SU-DHL-6 (cell line): ENCODE results near the gene NEIL3.
A peak's percentile ranks its signal among the peaks of the same experiment; 100 is the strongest.

ENCODE experiments used
- H2AFZ ChIP-seq: fragments of 200-600 bp; sonication (generic); 2 replicates; pipeline ENCODE4 v1.6.1; 2014; ENCODE audit warnings: low read depth, mild to moderate bottlenecking, moderate library complexity, mixed read lengths, antibody characterized with exemption, low read length; ENCODE audit not compliant: severe bottlenecking
- H3F3A ChIP-seq: fragments of 200-600 bp; shearing (Covaris generic); 2 replicates; pipeline ENCODE4 v1.6.0; 2016; ENCODE audit warnings: antibody characterized with exemption, mild to moderate bottlenecking; ENCODE audit not compliant: insufficient read depth
- H3K27ac ChIP-seq: fragments of 200-600 bp; sonication (generic); 2 replicates; pipeline ENCODE4 v1.5.1; 2016; ENCODE audit warnings: low read depth, mild to moderate bottlenecking, low read length, moderate library complexity, mixed read lengths
- H3K27me3 ChIP-seq: fragments of 200-600 bp; sonication (generic), shearing (Covaris generic); 2 replicates; pipeline ENCODE4 v1.6.0; 2014; ENCODE audit warnings: mild to moderate bottlenecking, low read length
- H3K36me3 ChIP-seq: fragments of 200-600 bp; sonication (generic); 2 replicates; pipeline ENCODE4 v1.6.1; 2014; ENCODE audit warnings: mild to moderate bottlenecking, low read length, mixed read lengths
- H3K4me2 ChIP-seq: fragments of 300-600, 200-600 bp; shearing (Covaris generic), sonication (generic); 2 replicates; pipeline ENCODE4 v1.6.0; 2014; ENCODE audit warnings: low read length, low read depth, mild to moderate bottlenecking; ENCODE audit not compliant: poor library complexity, severe bottlenecking
- H3K4me3 ChIP-seq: fragments of 200-600 bp; sonication (generic); 2 replicates; pipeline ENCODE4 v1.5.1; 2014; ENCODE audit warnings: antibody characterized with exemption, low read length, mild to moderate bottlenecking, mixed read lengths; ENCODE audit not compliant: insufficient read depth, poor library complexity, severe bottlenecking
- H3K79me2 ChIP-seq: fragments of 200-600 bp; sonication (generic); 2 replicates; pipeline ENCODE4 v1.6.1; 2014; ENCODE audit warnings: mild to moderate bottlenecking, low read length, moderate library complexity; ENCODE audit not compliant: insufficient read depth
- H3K9ac ChIP-seq: fragments of 200-600 bp; sonication (generic); 2 replicates; pipeline ENCODE4 v1.7.0; 2014; ENCODE audit warnings: mild to moderate bottlenecking, low read length
- H3K9me2 ChIP-seq: fragments of 200-600 bp; sonication (generic); replicated peaks from 2 replicates; pipeline ENCODE4 v1.6.1; 2014; ENCODE audit warnings: low read length; ENCODE audit not compliant: insufficient read depth
- H3K9me3 ChIP-seq: fragments of 200-600 bp; sonication (generic); 2 replicates; pipeline ENCODE4 v1.6.1; 2014; ENCODE audit warnings: low read length, mixed read lengths; ENCODE audit not compliant: insufficient read depth
- H4K20me1 ChIP-seq: fragments of 200-600 bp; sonication (generic); 2 replicates; pipeline ENCODE4 v1.6.1; 2014; ENCODE audit warnings: low read depth, mild to moderate bottlenecking, antibody characterized with exemption, low read length, moderate library complexity, mixed read lengths
- CTCF ChIP-seq: fragments of 200-600 bp; sonication (generic); IDR thresholded peaks from one replicate; pipeline ENCODE4 v1.5.1; 2017; ENCODE audit warnings: antibody characterized with exemption, mild to moderate bottlenecking, low read length, moderate library complexity; ENCODE audit not compliant: insufficient read depth, poor library complexity, severe bottlenecking
- EZH2phosphoT487 ChIP-seq: fragments of 200-600 bp; sonication (generic), shearing (Covaris generic); conservative IDR thresholded peaks from 2 replicates; pipeline ENCODE4 v1.6.1; 2018; ENCODE audit warnings: mild to moderate bottlenecking, antibody characterized with exemption, low read length, moderate library complexity, mixed read lengths

NEIL3 gene

GRCh38 chr4:177323416-177323815, 13.7 kb downstream of the NEIL3 start:
- Histone ChIP-seq H3K27me3 (no peaks in the 10 kb centered on the region), H3K9ac (no peak overlapping the region), H3K9me2 (no peaks in the 10 kb centered on the region), H3F3A (peaks cover 12% of the 10 kb centered on the region; the same call in 1 of the 2 replicates), H3K4me2 (no peak overlapping the region), H3K4me3 (no peak overlapping the region), H4K20me1 (peaks cover 24% of the 10 kb centered on the region; the same call in 1 of the 2 replicates), H3K36me3 (peaks cover 58% of the 10 kb centered on the region), H3K79me2 (peaks cover 99% of the 10 kb centered on the region), H3K9me3 (no peaks in the 10 kb centered on the region), H2AFZ (no peak overlapping the region), H3K27ac (no peak overlapping the region)
- no peak for TF ChIP-seq EZH2phosphoT487
- no peak for TF ChIP-seq CTCF

GRCh38 chr4:177332119-177332518, 22.4 kb downstream of the NEIL3 start:
- Histone ChIP-seq H3F3A (peaks cover 15% of the 10 kb centered on the region), H3K9me2 (no peaks in the 10 kb centered on the region), H3K79me2 (peaks cover 96% of the 10 kb centered on the region), H3K27ac (no peak overlapping the region), H3K4me2 (no peak overlapping the region), H3K9me3 (no peaks in the 10 kb centered on the region), H3K36me3 (peaks cover 59% of the 10 kb centered on the region), H2AFZ (no peak overlapping the region), H3K4me3 (no peak overlapping the region), H3K27me3 (no peaks in the 10 kb centered on the region), H4K20me1 (peaks cover 28% of the 10 kb centered on the region), H3K9ac (no peak overlapping the region)
- no peak for TF ChIP-seq EZH2phosphoT487
- TF ChIP-seq CTCF = no peak

- Histone ChIP-seq H3K79me2 (peaks cover 35% of the 10 kb centered on the region), H3F3A (no peaks in the 10 kb centered on the region; the same call in 1 of the 2 replicates), H3K4me2 (no peak overlapping the region), H3K9me2 (no peaks in the 10 kb centered on the region), H3K9me3 (no peaks in the 10 kb centered on the region), H4K20me1 (peaks cover 2% of the 10 kb centered on the region; the same call in 1 of the 2 replicates), H2AFZ (no peak overlapping the region), H3K4me3 (no peak overlapping the region), H3K27ac (no peak overlapping the region), H3K36me3 (peaks cover 68% of the 10 kb centered on the region), H3K9ac (no peak overlapping the region), H3K27me3 (no peaks in the 10 kb centered on the region)
- peak; percentile 56 for TF ChIP-seq CTCF
- no peak for TF ChIP-seq EZH2phosphoT487
These were observed 30.1 kb downstream of the NEIL3 start for GRCh38 chr4:177339477-177340374.
